ENCODE data around the gene CUEDC1.

Gene CUEDC1

GRCh38 chr17:57811638-57812280, 143.5 kb downstream of the CUEDC1 start:
- peaks cover 8 to 15% of the 10 kb centered on the region in 2 experiments for H3K4me1 ChIP-seq (ENCODE audit: control insufficient read depth in 1 of 2, insufficient read depth in 1 of 2, low read depth in 1 of 2, low read length in 1 of 2)
- no peak overlapping the region for H3K27ac ChIP-seq
- H3K9me3 ChIP-seq = no peaks in the 10 kb centered on the region
- no peak overlapping the region for H3K4me3 ChIP-seq (ENCODE audit: low read depth in 1 of 2, low read length in 1 of 2)
- no peaks in the 10 kb centered on the region for H3K36me3 ChIP-seq
- TF ChIP-seq, protein P1, sequence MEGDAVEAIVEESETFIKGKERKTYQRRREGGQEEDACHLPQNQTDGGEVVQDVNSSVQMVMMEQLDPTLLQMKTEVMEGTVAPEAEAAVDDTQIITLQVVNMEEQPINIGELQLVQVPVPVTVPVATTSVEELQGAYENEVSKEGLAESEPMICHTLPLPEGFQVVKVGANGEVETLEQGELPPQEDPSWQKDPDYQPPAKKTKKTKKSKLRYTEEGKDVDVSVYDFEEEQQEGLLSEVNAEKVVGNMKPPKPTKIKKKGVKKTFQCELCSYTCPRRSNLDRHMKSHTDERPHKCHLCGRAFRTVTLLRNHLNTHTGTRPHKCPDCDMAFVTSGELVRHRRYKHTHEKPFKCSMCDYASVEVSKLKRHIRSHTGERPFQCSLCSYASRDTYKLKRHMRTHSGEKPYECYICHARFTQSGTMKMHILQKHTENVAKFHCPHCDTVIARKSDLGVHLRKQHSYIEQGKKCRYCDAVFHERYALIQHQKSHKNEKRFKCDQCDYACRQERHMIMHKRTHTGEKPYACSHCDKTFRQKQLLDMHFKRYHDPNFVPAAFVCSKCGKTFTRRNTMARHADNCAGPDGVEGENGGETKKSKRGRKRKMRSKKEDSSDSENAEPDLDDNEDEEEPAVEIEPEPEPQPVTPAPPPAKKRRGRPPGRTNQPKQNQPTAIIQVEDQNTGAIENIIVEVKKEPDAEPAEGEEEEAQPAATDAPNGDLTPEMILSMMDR (IDR thresholded peaks at IDR 0.05) = no peak
- H3K27me3 ChIP-seq = peaks cover 61% of the 10 kb centered on the region
